ENCODE results near the gene HOMER3. TPM values are rescaled to one million over a fixed set of nuclear protein-coding genes. Genes with fewer than 3 reads are reported as not detected.

HOMER3 gene
- total RNA-seq, 1 donor from 2014 or later = 2.3 TPM

DNA sequence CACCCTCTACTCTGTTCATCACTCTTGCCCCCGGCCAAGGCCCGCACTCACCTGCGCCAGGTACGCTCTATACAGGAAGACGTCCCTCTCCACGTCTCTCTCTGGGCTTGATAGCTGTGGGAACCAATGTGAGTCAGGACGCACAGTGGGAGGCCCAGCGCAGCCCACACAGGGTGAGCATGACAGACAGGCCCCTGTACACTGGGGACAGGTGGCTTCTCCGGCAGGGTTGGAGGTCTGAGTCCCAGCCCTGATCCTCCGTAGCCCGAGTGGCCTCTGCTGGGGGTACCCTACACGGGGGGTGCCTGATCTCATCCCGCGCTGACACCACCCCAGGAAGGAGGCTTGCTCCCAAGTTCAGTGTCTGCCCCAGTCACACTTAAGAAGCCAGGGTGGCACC is 28.1 kb downstream of the HOMER3 start:
- TF ChIP-seq CTCF (IDR thresholded peaks at IDR 0.05) = no peak
- peaks cover 53% of the 10 kb centered on the region for H3K36me3 Mint-ChIP-seq (ENCODE audit: low read depth)
- H3K27me3 Mint-ChIP-seq = no peaks in the 10 kb centered on the region
- ChIA-PET POLR2A (no interaction called here), CTCF (no interaction called here)
- H3K4me3 Mint-ChIP-seq = no peak overlapping the region
- no peak overlapping the region for H3K27ac Mint-ChIP-seq
- intact Hi-C loops (cut with micrococcal nuclease) = loop anchor here (10.0 kb wide), 1 partner anchor 222 kb away; the partner anchor contains the start of gene TMEM161A
- no peak for DNase-seq
- ATAC-seq (ENCODE audit: low read depth) = no peak
- peaks cover 21% of the 10 kb centered on the region for H3K4me1 Mint-ChIP-seq
- no peaks in the 10 kb centered on the region for H3K9me3 Mint-ChIP-seq

DNA sequence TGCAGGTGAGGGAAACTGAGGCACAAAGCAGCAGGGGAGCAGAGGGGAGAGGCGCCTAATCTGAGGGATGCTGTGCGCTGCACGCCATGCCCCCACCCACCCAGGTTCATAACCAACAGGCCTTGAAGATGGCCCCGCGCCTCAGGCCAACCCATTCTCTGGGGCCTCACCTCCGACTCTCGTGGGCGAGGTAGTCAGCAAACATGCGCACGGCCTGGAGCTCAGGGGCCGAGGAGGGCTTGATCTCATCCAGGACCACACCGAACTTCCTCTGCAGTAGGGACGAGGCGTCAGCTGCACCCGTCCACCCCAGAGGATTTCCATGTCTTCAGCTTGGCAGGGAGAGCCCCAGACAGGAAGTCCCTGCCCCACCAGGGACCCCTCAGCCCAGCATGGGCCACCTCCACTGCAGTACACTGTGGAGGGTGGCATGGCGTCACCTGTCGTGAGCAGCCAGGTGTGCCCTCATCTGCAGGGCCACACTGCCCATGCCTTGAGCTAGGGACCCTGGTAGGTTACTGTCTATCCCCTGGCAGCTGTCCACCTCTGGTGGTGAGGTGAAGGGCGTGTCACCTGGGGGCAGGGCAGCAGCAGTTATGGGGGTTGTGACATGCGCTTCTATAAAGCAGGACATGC is 30.1 kb downstream of the HOMER3 start:
- no peak for DNase-seq
- Mint-ChIP-seq H3K4me1 (peaks cover 11% of the 10 kb centered on the region), H3K9me3 (no peaks in the 10 kb centered on the region), H3K27ac (no peak overlapping the region), H3K36me3 (ENCODE audit: low read depth) (peaks cover 57% of the 10 kb centered on the region), H3K4me3 (no peak overlapping the region), H3K27me3 (no peaks in the 10 kb centered on the region)
- intact Hi-C loops (cut with micrococcal nuclease) = loop anchor here (10.0 kb wide), 1 partner anchor 224 kb away; the partner anchor contains the start of gene TMEM161A
- no peak for TF ChIP-seq CTCF (IDR thresholded peaks at IDR 0.05)
- CTCF ChIA-PET = no interaction called here
- POLR2A ChIA-PET = no interaction called here
- ATAC-seq (ENCODE audit: low read depth) = no peak

GRCh38 chr19:18910010-18910409 is 31.0 kb downstream of the HOMER3 start:
- ChIA-PET POLR2A (no interaction called here), CTCF (no interaction called here)
- Mint-ChIP-seq H3K27ac (no peak overlapping the region), H3K9me3 (no peaks in the 10 kb centered on the region), H3K4me3 (no peak overlapping the region), H3K36me3 (ENCODE audit: low read depth) (peaks cover 59% of the 10 kb centered on the region), H3K27me3 (no peaks in the 10 kb centered on the region), H3K4me1 (peaks cover 4% of the 10 kb centered on the region)
- DNase-seq = no peak
- ATAC-seq (ENCODE audit: low read depth) = no peak
- TF ChIP-seq CTCF (IDR thresholded peaks at IDR 0.05) = no peak
- intact Hi-C loops (cut with micrococcal nuclease) = loop anchor here (10.0 kb wide), 1 partner anchor 225 kb away; the partner anchor contains the start of gene TMEM161A

DNA sequence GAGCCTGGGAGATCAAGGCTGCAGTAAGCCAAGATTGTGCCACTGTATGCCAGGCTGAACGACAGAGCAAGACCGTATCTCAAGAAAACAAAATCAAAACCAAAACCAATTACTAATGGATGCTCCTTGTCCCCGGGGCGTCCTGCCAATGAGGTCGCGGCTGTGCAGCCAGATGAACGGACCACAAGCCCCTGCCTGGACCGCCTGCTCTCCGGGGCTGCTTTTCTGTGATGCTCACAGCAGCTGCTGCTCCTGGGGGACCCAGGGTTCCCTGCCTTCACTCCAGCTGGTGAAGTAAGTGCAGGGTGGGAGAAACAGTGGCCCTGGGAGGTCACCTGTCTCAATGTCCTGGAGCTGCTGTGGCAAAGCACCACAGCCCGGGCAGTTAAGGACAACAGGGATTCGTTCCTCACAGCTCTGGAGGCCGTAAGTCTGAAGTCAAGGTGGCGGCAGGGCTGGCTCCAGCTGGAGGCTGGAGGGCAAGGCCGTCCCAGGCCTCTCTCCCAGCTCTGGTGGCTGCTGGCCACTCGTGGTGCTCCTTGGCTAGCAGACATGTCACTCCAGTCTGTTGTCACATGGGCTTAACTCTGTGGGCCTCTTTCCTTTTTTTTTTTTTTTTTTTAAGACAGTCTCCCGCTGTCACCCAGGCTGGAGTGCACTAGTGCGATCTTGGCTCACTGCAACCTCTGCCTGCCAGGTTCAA is 31.9 kb downstream of the HOMER3 start:
- Mint-ChIP-seq H3K36me3 (ENCODE audit: low read depth) (peaks cover 59% of the 10 kb centered on the region), H3K9me3 (no peaks in the 10 kb centered on the region), H3K27me3 (no peaks in the 10 kb centered on the region), H3K4me1 (peaks cover 2% of the 10 kb centered on the region), H3K27ac (no peak overlapping the region), H3K4me3 (no peak overlapping the region)
- TF ChIP-seq CTCF (IDR thresholded peaks at IDR 0.05) = no peak
- ATAC-seq (ENCODE audit: low read depth) (no peak), DNase-seq (no peak)
- intact Hi-C loops (cut with micrococcal nuclease) = no loop called here
- ChIA-PET CTCF (no interaction called here), POLR2A (no interaction called here)

Measured in activated B cell treated with CpG ODN at 0.5 μM for 24 hours (primary cell).